Measurements from ENCODE around the gene CACNA1C.

- TF ChIP-seq CTCF (conservative IDR thresholded peaks at IDR 0.05) = no peak
- TF ChIP-seq ZFX (IDR thresholded peaks at IDR 0.05) = no peak
Measured at GRCh38 chr12:2662524-2662923, 609.7 kb downstream of the CACNA1C start.

Measured in C4-2B (cell line).